NCI-H526 (cell line): ENCODE results near the gene FLG.
"Not testable (repeated sequence)": the region's sequence is repeated elsewhere in the genome, so short reads cannot be mapped to it uniquely, and the experiment has no call there.

Experiments used
- DNase-seq, 2 experiments: peaks; one replicate each; lab custom pipeline; 2025; lab: John Stamatoyannopoulos, UW

The FLG gene

GRCh38 chr1:152303139-152303872 is 21.7 kb downstream of the FLG start:
- not testable (repeated sequence) for DNase-seq

GRCh38 chr1:152256394-152256793 is 68.6 kb downstream of the FLG start:
- DNase-seq, result not testable (repeated sequence)
